Lower leg skin (tissue), 4 donors: Measurements from ENCODE around the gene MTHFD2L. TPM values are rescaled to one million over a fixed set of nuclear protein-coding genes. Genes with fewer than 3 reads are reported as not detected.
"Not testable (repeated sequence)": the region's sequence is repeated elsewhere in the genome, so short reads cannot be mapped to it uniquely, and the experiment has no call there.

Experiments
- DNase-seq, 2 donors: peaks; one replicate each; pipeline ENCODE4 v3.0.0-alpha.2; 2019; ENCODE audit warnings: low spot score in 2 of 2
- H3K4me3 ChIP-seq: fragments of 200-600 bp; sonication (generic); 2 replicates; pipeline ENCODE4 v1.5.1; 2017; ENCODE audit warnings: mild to moderate bottlenecking, low read depth; ENCODE audit not compliant: poor library complexity, severe bottlenecking
- POLR2A ChIP-seq, 2 donors: fragments of 450-650 bp; IDR thresholded peaks; one replicate each; pipeline ENCODE4 v1.6.1; 2016 to 2017; ENCODE audit warnings: antibody characterized with exemption in 2 of 2, mild to moderate bottlenecking in 1 of 2, moderate library complexity in 1 of 2
- WGBS, 2 donors: methylation state at CpG; one replicate each; pipeline ENCODE4 v1.1.5; 2018; 5-methylcytosine and 5-hydroxymethylcytosine counted together
- intact Hi-C: fragments of 100-400 bp; cut with DNase I; formaldehyde crosslinking; loops from one replicate; pipeline ENCODE4 v1.15.0; 2023; ENCODE audit warnings: low total_unique reads
- total RNA-seq, 4 donors: library from RNA; depleted of rRNA; stranded (reverse); fragments of >200 nt; gene quantifications; one replicate each; pipeline ENCODE4 v1.1.0, GENCODE V29; 2016
- TF ChIP-seq, protein P1 (sequence below), 3 donors: fragments of 450-650 bp; IDR thresholded peaks; one replicate each; pipeline ENCODE4 v1.5.1; 2016; ENCODE audit warnings: antibody characterized with exemption in 3 of 3, mild to moderate bottlenecking in 3 of 3, moderate library complexity in 2 of 3

MTHFD2L gene
- total RNA-seq, 4 donors from 2014 or later, result 3.5 to 16.2 (median 10.9) TPM

DNA sequence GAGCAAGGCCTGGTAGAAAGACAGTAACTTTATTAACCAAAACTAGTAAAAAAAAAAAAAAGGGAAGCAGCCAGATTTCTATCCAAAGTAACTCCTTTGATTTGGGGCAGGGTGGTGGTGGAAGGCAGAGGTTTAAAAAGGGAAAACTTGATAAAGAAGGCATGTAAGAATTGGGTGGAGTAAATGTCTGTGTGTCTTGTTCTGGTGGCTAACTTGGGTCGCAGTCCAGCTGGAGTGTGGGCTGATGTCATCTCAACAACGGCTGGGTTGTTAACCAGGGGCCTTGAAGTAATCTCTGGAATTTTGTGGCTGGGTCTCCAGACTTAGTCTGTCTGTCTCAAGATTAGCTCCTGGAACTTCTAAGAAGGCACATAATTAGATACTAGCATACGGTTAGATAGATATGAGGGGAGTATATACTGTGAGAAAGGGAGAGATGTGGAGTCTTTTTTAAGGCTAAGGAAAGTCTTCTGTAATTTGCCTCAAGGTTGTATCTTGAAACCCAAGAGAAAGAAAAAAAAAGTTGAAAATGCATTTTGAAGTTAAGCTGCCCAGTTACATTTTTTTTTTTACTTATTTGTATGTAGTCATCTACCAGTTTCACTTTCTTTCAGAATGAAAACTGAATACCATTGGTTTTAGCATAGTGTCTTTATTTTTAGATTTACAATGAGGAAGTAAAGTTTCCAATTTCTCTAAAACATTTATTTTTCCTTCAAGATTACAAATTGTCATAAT, 48.3 kb downstream of the MTHFD2L start:
- intact Hi-C loops, result no loop called here
- no peak for TF ChIP-seq POLR2A (IDR thresholded peaks at IDR 0.05)
- TF ChIP-seq, protein P1, sequence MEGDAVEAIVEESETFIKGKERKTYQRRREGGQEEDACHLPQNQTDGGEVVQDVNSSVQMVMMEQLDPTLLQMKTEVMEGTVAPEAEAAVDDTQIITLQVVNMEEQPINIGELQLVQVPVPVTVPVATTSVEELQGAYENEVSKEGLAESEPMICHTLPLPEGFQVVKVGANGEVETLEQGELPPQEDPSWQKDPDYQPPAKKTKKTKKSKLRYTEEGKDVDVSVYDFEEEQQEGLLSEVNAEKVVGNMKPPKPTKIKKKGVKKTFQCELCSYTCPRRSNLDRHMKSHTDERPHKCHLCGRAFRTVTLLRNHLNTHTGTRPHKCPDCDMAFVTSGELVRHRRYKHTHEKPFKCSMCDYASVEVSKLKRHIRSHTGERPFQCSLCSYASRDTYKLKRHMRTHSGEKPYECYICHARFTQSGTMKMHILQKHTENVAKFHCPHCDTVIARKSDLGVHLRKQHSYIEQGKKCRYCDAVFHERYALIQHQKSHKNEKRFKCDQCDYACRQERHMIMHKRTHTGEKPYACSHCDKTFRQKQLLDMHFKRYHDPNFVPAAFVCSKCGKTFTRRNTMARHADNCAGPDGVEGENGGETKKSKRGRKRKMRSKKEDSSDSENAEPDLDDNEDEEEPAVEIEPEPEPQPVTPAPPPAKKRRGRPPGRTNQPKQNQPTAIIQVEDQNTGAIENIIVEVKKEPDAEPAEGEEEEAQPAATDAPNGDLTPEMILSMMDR (IDR thresholded peaks at IDR 0.05), result no peak
- 33 to 44% methylated on average over 3 of the region's 3 CpGs for WGBS, 2 donors

GRCh38 chr4:74214457-74215159, 56.7 kb downstream of the MTHFD2L start:
- WGBS, 2 donors, result 91 to 92% methylated on average over 7 of the region's 7 CpGs
- intact Hi-C loops, H3K4me3 ChIP-seq, DNase-seq: not testable (repeated sequence)

More for the DNA sequence above, 48.3 kb downstream of the MTHFD2L start:
- no peak for DNase-seq
- no peak overlapping the region for H3K4me3 ChIP-seq

- intact Hi-C loops, H3K4me3 ChIP-seq, DNase-seq: not testable (repeated sequence)
- 86 to 98% methylated on average over 7 of the region's 7 CpGs for WGBS, 2 donors
These were observed 57.3 kb downstream of the MTHFD2L start for GRCh38 chr4:74215236-74215635.

- WGBS, 2 donors, result 63 to 71% methylated on average over 3 of the region's 3 CpGs
- TF ChIP-seq POLR2A (IDR thresholded peaks at IDR 0.05), result no peak
- TF ChIP-seq, protein P1 (IDR thresholded peaks at IDR 0.05), result no peak
- intact Hi-C loops, result no loop called here
- no peak overlapping the region for H3K4me3 ChIP-seq
- DNase-seq, result no peak
These were observed 59.4 kb downstream of the MTHFD2L start for GRCh38 chr4:74217365-74217764.

- no peak overlapping the region for H3K4me3 ChIP-seq
- intact Hi-C loops, result no loop called here
- WGBS, 2 donors, result 79 to 80% methylated on average over 4 of the region's 4 CpGs
- no peak for TF ChIP-seq POLR2A (IDR thresholded peaks at IDR 0.05)
- TF ChIP-seq, protein P1 (IDR thresholded peaks at IDR 0.05), result no peak
- no peak for DNase-seq
These were observed 60.3 kb downstream of the MTHFD2L start for GRCh38 chr4:74218201-74218600.

DNA sequence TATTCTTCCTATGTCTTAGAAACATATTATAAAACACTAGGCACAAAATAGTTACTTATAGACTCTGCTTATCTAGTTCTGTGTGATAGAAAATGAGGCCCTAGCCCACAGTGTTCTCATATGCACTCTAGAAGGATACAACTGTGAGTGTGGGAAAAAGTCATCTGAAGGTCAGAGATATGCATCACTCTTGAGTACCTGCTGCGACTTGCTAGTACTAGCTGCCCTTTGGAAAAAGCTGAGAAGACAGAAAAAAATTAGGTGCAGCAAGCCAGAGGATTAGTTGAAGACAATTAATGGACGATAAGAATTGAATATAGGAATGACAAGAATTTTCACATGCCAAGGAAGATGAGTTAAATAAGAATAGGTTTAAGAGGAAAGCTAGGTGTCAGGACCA, 61.3 kb downstream of the MTHFD2L start:
- intact Hi-C loops, result no loop called here
- TF ChIP-seq POLR2A (IDR thresholded peaks at IDR 0.05), result no peak
- 42 to 59% methylated on average over 2 of the region's 2 CpGs for WGBS, 2 donors
- no peak for DNase-seq
- no peak overlapping the region for H3K4me3 ChIP-seq

- intact Hi-C loops, result no loop called here
- TF ChIP-seq, protein P1 (IDR thresholded peaks at IDR 0.05), result no peak
- TF ChIP-seq POLR2A (IDR thresholded peaks at IDR 0.05), result no peak
- no peak overlapping the region for H3K4me3 ChIP-seq
- WGBS, 2 donors, result 89 to 95% methylated on average over 2 of the region's 2 CpGs
- DNase-seq, result no peak
These were observed 65.2 kb downstream of the MTHFD2L start for GRCh38 chr4:74223098-74223497.
